Thyroid gland (tissue), 4 donors: ENCODE measurements around the gene GGA3.

Source experiments
- POLR2A ChIP-seq, 2 donors: fragments of 450-650 bp; IDR thresholded peaks; one replicate each; pipeline ENCODE4 v1.6.1; 2017; ENCODE audit warnings: antibody characterized with exemption in 2 of 2, mild to moderate bottlenecking in 2 of 2, moderate library complexity in 1 of 2
- TF ChIP-seq, protein P1 (sequence below), 6 experiments: fragments of 200-600 bp in 3 of 6; fragments of 450-650 bp in 3 of 6; sonication (generic) in 3 of 6; IDR thresholded peaks; one replicate each; pipeline ENCODE4 v1.5.1; 2016 to 2019; ENCODE audit warnings: antibody characterized with exemption in 6 of 6, mild to moderate bottlenecking in 2 of 6, inconsistent platforms in 1 of 6, moderate library complexity in 1 of 6

DNA sequence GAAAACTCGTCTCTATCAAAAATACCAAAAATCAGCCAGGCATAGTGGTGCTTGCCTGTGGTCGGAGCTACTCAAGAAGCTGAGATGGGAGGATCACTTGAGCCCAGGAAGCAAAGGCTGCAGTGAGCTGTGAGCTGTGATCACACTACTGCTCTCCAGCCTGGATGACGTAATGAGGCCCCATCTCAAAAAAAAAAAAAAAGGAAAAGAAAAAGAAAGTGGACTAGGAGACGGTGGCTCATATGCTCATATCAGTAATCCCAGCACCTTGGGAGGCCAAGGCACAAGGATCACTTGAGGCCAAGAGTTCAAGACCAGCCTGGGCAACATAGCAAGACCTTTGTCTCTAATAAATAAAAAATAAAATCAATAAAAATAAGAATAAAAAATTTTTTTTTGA, 69.8 kb downstream of the GGA3 start:
- TF ChIP-seq, protein P1, sequence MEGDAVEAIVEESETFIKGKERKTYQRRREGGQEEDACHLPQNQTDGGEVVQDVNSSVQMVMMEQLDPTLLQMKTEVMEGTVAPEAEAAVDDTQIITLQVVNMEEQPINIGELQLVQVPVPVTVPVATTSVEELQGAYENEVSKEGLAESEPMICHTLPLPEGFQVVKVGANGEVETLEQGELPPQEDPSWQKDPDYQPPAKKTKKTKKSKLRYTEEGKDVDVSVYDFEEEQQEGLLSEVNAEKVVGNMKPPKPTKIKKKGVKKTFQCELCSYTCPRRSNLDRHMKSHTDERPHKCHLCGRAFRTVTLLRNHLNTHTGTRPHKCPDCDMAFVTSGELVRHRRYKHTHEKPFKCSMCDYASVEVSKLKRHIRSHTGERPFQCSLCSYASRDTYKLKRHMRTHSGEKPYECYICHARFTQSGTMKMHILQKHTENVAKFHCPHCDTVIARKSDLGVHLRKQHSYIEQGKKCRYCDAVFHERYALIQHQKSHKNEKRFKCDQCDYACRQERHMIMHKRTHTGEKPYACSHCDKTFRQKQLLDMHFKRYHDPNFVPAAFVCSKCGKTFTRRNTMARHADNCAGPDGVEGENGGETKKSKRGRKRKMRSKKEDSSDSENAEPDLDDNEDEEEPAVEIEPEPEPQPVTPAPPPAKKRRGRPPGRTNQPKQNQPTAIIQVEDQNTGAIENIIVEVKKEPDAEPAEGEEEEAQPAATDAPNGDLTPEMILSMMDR (IDR thresholded peaks at IDR 0.05), result no peak
- TF ChIP-seq POLR2A (IDR thresholded peaks at IDR 0.05), result no peak
